ENCODE results near the gene PODN.

Gene PODN

DNA sequence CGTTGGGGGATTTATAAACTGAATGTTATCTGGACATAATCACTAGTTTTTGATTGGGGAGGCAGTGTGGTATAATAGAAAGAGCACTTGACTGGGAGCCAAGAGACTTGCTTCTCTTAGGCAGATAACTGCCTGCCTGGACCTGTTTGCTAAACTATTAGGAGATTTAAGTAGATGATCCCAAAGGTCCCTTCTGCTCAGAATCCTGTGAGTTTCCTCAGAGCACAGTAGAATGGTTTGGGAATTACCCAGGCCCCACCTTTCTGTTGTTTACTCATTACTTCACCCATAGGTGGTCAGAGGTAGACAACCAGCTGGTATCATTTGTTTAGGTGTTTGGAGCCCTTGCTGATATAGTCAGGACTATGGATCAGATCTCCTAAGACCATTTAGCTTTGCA lies 10.3 kb upstream of the PODN start:
- DNase-seq: no peak

DNA sequence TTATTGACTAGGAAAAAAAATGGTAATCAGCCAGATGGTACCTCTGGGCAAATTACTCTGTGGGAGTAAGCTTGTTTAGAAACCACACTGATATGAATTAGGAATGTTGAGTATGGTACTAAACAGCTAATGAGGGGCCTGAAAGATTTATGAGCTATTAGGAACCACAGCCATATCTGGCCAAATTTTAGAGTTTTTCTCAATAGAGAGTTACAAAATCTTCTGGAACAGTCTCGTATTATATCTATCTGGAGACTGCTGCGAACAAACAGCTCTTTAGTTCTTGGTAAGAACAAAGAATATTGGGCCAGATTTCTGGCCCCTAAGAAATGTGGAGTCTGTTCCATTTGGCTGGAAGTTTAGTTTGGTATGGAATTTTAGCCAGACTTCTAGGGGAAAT lies 4.9 kb upstream of the PODN start:
- DNase-seq: peak; percentile 93

DNA sequence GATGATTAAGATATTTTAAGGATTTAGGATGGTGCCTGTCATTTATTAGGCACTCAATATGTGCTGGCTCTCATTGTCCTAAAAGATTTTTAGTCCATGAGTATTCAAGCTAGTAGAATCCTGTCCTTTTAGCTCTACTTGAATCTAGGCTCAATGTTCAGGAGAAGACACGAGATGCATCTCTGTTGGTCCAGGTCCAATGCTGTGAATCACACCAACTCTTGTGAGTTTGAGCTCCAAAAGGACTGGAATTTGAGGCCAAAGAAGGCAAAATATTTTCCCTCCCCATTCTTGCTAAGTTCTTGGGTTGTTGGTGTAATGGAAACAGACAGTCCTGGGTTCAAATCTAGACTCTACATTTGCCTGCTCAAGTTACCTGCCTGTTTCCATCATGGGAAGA lies 1.4 kb upstream of the PODN start:
- no peak for DNase-seq

DNA sequence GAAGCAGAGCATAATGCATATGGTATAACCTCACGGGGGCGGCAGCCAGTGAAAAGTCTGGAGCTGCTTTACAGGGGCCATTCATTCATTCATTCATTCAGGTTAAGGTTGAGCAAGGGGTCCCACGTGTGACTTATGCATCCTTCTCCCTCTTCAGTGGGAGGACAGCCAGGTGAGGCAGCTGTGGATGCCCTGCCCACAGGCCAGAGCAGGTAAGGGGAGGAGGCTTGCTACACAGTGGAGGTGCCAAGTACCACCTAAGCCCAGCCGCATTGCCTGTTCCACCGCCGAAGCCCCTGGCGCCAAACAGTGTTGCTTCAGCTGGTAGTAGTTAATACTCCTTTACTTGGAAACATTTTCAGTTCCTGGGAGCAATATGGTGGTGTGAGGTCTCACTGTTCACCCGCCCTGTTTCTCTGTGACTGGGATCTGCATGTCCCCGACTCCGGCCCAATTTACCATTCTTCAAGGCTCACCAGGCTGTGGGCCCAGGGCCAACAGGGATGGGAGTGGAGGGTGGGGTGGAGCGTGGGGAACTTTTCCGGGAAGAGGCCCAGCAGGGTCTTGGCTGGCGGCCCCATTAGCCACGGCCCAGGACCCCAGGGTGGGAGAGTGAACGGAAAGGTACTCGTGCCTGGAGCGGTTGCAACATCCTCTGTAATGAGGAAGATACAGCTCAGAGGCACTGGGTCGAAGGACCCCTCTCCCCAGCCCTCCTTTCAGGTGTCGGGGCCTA lies 722 bp upstream of the PODN start:
- DNase-seq: no peak

DNA sequence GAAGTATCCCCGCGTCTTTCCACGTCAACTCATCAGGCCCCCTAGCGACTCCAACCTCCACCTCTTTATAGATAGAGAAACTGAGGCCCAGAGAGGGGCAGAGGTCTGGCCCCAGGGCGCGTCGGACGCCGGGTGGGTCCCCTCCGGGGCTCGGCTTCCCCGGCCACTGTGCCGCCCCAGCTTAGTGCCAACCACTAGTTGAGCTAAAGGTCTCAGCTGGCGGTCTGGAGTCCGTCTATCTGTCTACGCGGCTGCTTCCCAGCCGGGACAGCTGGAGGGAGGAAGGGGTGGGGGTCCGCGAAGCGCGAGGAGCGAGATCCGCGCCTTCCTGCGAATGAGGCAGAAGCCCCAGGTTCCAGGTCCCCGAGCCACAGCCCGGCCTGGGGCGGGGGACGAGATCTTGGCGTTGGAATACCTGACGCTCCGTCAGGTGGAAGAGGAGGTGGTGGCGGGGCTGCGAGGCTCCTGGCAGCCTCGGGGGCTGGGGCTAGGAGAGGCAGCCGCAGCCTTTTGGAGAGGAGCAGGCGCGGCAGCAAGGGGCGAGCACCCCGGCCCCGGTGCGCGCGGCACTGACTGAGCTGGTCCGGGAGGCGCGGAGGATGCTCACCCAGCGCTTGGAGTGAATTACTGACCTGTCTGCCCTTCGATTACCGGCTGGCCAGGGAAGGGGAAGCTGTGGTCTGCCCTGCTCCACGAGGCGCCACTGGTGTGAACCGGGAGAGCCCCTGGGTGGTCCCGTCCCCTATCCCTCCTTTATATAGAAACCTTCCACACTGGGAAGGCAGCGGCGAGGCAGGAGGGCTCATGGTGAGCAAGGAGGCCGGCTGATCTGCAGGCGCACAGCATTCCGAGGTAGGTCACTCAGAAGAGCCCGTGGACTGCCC lies 937 bp downstream of the PODN start:
- DNase-seq: no peak

DNA sequence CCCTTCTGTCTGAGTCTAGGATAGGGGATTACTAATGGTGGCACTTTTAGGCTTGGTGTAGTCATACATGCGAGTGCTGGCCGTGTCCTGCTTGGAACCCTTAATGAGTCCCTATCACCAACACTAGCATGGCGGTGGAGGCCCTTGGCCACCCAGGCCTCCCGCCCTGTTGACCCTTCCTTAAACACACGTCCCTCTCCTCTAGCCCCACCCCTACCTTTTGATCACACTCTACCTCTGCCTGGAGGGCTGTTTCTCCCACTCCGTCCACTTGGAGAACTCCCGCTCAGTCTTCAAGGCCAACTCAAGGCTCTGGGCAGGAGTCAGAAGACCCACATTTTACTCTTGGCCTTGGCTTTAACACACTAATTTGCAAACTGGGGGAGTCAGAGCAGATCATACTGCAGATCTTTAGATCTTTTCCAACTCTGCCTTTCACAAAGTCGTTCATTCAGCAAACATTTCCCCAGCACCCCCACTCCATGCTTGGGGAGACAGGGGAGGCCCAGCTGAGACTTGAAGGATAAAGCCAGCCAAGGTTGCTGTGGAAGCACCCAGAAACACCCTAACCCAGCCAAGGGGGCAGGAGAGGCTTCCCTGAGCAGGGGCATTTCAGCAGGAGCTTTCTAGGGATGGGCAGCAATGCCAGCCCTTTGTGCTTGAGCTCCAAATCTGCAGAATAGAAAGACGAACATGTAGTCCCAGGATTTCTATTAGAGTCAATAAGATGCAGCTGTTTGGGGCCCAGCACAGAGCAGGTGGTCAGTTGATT lies 1.9 kb downstream of the PODN start:
- no peak for DNase-seq

DNA sequence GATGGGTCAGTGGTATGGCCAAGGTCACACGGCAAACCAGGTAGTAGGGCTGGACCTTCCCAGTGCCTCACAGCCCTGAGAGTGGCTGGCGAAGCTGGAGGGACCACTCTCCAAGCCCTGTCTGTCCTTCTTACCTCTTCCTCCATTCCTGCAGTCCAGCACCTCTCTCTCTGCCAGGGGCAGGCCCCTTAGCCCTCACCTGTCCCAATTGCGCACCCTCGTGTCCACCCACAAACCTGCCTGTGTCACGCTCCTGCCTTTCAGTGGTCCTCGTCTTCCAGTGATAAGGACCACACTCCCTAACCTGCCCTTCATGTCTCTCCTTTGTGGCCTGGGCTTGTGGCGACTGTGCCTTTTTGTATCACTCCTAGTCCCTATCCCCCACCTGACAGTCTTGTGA lies 3.4 kb downstream of the PODN start:
- no peak for DNase-seq

DNA sequence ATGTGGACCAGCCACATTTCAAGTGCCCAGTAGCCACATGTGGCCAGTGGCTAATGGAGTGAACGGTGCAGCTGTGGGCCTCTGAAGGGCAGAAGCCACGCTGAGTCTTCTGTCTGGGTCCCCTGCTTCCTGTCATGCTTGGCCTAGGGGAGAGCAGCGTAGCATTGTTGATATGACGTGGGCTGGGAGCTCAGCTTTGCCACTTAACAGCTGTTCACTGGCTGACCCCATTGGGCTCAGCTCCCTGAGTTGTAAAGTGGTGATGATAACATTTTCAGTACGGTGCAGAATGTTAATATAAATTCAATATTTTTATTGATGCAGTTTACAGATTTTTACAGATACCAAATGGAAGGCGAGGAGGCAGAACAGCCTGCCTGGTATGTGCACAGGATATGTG lies 4.5 kb downstream of the PODN start:
- DNase-seq: no peak

DNA sequence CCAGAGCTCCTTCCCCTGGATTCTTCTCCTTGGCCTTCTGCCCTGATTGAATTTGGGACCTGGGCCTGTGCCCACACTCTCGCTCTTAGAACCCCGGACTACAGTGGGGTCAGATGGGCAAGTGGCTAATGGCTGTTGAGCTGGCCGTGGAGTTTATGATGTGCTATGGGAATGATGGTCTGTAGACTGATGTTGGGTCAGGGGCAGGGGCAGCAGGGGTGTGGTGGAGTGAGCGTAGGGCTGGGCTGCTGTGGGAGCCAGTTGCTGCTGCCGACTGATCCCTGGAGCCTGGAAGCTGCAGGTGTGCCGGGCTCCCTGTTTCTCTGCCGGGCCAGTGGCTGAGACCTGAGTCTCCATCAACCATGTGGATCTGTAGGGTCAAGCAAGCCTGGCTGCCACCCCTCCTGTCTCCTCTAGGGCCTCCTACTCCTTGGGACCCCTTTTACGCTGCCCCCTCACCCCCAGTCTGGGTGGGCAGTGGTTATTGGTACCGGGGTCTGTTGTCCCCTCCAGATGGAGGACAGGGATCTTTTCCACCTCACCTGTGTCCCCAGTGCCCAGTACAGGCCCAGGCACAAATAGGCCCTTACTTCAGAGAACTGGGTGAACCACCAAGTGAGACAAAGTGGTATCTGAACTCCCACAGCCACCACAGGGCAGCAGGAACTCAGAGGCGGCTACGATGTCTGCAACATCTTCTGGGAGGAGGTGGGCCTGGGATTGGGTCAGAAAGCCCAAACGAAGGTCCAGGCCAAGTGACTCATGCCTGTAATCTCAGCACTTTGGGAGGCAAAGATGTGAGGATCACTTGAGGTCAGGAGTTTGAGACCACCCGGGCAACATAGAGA lies 5.1 kb downstream of the PODN start:
- no peak for DNase-seq

DNA sequence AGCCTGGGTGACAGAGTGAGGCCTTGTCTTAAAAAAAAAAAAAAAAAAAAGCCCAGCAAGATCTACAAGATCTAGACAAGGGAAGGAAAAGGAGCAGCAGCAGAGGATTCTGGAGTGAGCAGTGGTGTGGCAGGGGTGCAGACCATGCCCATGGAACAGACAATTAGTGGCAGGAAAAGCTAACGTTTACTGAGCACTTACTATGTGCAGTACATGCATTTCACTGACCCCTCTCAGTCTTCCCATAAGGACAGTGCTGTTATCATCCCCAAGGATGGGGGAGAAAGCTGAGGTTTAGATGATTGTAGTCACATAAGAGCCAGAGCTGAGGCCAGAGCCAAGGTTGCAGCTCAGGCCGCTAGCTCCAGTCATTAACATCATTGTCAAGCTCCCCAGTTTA lies 5.9 kb downstream of the PODN start:
- DNase-seq: no peak

DNA sequence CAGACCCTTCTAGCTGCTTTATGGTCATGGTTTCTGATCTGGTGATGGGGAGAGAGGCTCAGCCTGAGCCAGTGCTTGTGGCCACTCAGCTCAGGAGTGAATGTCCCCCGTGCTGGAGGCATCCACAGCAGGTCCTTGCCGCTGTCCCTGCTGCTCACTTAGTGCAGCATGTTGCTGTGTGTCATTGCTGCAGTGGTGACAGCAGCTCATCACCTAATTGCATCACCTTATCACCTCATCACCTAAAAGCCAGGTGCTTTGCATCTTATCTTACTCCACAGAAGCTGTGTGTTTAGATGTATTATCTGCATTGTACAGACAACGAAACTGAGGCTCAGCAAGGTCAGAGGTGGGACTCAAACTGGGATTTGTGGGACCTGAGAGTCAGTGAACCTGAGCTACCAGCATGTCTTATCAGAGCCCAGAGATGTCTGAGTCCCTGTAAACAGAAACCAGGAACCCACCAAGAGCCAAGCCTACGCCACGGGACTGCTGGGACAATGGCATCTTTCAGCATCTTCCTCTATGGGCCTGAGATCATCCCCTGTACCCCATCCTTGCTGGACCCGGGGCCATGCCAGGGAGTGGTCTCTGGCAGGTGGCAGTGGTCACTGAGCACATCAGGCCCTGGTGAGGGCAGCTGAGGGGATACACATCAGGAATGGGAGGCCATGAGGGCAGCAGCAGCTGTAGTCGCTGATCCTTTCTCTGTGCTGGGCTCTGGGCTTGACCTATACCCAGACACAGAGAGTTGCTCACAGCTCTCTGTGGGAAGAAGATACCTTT lies 6.5 kb downstream of the PODN start:
- no peak for DNase-seq

DNA sequence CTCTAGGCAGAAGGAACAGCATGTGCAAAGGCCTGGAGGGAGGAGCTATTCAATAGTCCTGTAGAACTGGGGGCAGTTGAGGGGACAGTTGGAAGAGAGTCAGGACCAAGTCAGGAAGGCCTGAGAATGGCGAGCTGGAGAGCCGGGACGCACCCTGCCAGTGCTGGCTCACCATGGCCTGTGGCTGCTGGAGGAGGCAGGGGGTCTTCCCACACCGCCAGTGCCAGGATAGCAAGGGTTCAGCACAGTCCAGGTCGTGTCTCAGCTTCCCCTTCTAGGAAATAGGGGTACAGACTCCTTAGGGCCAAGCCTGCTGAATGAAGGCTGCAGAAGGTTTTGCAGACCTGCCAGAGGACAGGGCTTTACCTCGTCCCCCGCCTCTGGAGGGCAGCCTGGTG lies 7.3 kb downstream of the PODN start:
- DNase-seq: no peak

DNA sequence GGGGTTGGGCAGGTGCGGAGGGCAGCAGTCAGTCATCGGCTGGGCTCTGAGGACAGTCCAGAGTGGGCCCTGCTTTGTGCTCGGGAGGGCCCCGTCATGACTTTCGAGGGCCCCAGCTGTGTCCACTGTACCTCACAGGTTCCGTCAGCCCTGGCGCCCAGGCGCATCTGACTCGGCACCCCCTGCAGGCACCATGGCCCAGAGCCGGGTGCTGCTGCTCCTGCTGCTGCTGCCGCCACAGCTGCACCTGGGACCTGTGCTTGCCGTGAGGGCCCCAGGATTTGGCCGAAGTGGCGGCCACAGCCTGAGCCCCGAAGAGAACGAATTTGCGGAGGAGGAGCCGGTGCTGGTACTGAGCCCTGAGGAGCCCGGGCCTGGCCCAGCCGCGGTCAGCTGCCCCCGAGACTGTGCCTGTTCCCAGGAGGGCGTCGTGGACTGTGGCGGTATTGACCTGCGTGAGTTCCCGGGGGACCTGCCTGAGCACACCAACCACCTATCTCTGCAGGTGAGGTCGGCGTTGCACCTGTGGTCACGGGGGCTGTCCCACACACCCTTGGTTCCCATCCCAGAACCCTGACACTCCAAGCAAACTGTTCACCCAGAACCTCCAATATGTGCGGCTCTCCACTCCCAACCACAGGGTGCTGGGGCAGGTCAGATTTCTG lies 7.8 kb downstream of the PODN start:
- DNase-seq: no peak

DNA sequence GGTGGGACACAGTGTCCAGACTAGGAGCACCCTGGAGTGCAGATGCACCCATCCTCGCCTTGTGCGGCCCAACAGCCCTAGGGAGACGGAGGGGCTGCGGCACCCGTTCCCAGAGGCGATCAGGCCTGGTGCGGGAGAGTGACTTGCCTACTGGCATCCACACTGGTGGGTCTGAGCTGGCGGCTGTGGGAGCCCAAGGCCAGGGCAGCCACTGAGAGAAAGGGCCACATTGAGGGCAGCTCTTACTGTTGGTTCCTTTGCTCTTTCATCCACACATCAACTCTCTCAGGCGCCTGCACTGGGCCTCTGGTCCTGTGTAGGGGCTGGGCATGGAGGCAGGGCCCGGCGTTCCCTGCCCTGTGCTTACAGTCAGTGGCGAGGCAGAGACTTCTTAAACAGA lies 8.6 kb downstream of the PODN start:
- DNase-seq: no peak

DNA sequence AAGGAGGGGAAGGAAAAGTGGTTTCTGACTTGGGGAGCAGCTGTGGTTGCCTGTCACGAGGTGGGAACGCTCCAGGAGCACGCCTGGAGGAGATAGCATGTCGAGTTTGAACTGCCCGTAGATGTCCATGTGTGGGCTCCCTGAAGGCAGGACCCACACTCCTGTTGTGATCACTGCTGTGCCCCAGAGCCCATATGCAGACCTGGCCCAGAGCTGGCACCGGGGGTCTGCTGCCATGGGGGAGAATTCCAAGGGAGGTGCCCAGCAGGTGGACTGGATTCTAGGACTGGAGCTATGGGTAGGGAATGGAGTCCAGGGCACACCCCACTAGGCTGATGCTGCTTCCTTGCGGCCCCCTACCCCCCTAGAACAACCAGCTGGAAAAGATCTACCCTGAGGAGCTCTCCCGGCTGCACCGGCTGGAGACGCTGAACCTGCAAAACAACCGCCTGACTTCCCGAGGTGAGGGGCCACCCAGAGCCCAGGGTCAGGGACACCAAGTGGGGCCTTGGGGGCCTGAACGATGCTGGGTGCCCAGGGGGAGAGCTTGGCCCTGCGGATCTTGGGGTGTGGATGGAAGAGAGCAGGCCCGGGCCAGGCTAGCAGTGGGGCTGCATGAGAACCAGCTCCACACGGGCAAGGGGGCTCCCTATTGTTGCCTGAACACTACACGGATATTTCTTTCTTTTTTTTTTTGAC lies 9.3 kb downstream of the PODN start:
- no peak for DNase-seq

DNA sequence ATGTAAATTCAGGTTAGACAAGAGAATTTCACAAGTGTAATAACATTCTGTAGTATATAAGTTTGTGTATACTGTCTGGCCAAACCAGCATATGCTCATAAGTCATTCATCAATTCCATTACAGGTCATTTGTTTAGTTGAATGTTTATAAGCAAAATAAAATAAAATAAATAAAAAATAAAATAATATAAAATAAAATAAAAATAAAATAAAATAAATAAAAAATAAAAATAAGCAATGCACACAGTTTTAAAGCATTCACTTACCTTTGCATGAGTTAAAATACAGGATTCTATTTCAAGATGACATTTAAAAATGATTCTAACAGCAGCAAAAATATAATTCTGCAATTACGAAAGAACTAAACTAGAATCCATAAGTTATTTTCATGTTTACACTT lies 9.9 kb downstream of the PODN start:
- DNase-seq: no peak

DNA sequence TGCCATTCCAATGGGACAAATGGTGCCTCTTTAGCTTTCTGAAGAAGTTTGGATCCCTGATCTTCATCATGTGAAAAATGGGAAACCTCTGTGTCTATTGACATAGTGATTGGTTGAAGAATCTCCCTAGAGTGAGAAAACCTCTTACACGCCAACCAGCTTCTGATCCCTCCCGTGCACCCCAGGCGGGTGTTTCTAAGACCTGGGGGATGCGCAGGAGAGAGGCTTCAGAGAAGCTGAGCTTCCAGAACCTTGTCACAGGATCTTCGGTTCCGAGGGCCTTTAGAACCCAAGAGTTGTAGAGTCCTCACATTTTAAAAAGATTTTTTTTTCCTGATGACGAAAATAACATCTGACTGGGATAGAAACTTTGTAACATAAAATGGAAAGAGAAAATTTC lies 11.3 kb downstream of the PODN start:
- DNase-seq: no peak

DNA sequence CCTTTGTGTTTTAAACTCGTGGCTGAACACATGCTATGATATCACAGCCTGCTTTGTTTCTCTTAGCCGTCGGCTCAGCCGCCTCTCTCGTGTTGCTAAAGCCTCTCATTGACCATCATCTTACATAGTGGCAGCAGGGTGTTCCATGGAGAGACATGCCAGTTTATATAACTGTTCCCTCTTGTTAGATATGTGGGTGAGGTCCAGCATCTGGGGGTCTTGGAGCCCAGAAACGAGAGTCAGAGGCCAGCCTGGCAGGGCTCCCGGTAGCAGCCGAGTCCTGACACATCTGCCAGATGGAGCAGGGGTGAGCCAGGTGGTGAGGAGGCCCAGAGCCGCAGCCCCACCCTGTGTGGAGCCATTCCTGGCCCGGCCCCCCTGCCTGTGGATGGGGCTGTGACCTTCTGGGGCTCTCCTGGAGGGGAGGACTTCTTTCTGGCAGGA lies 11.9 kb downstream of the PODN start:
- no peak for DNase-seq

DNA sequence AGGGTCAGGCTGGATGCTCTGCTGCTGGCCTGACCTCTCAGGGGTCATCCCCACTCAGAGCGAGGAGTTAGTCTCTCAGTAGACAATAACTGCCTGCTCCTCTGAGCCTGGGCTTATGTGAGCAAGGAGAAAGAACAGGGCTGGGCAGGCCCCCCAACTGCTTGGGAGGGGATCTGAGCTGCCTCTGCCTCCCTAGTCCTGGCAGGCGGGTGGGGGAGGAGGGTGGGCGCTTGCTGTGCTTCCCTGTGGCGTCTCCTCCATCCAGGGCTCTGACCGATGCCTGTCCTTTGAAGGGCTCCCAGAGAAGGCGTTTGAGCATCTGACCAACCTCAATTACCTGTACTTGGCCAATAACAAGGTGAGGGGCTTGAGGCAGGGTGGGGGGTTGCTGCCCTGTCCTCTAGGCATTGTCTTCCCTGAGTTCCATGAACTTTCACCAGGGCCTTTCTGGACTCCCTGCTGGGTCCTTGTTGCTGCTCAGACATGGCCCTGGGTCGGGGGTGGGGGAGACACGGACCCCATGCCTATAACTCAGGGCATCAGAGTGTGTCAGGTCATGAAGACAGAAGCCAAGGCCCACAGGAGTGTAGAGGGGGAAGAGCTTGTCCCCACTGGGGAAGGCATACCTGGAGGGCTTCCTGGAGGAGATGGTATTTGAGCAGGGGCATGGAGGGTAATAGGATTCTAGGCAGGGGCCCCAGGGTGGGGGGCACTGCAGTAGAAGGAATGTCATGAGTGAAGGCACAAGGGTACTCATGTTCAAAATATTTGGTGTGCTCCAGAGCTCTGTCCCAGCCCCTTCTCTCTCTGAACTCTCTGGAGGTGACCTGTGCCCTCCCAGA lies 12.5 kb downstream of the PODN start:
- no peak for DNase-seq

DNA sequence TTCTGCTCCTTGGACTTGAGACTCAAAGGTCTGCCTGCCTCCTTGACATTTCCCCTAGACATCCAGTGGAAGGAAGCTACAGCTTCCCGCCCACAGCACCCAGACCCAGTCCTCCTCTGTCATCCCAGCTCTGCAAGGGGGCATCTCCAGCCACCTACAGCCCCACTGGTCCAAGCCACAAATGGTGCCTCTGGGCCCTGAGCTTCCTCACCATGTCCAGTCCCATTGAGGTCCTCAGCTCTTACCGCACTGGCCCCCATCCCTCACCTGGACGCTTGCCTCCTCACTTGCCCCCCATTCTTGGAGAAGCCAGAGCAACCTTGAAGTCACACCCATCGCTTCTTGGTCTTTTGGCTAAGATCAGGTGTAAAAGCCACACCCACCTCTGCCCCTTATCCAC lies 13.2 kb downstream of the PODN start:
- DNase-seq: no peak

All from NCI-H446 treated with DMSO at 0.1 percent for 48 hours (cell line).